HepG2 (cell line): ENCODE measurements around the gene AANAT. TPM values are rescaled to one million over a fixed set of nuclear protein-coding genes. Genes with fewer than 3 reads are reported as not detected.

ENCODE experiments used
- ATF4 ChIP-seq, 2 experiments: fragments of 450-650 bp in 1 of 2; sonication (generic) in 1 of 2; formaldehyde crosslinking; IDR thresholded peaks; 2 replicates each; pipeline versions ENCODE4 v1.5.0 to v1.8.0; 2020 to 2022; ENCODE audit warnings: mild to moderate bottlenecking in 1 of 2, missing genetic modification reagents in 1 of 2
- CREM ChIP-seq, 2 experiments: sonication (generic) in 1 of 2; formaldehyde crosslinking in 1 of 2; IDR thresholded peaks; 2 replicates each; pipeline versions ENCODE4 v1.4.0 to v1.6.1; 2016 to 2020; ENCODE audit warnings: antibody characterized with exemption in 1 of 2, mild to moderate bottlenecking in 1 of 2, missing genetic modification reagents in 1 of 2
- DPF2 ChIP-seq: sonication (generic); formaldehyde crosslinking; IDR thresholded peaks from 2 replicates; pipeline ENCODE4 v1.4.0; 2020; ENCODE audit warnings: mild to moderate bottlenecking, low read depth, missing genetic modification reagents, borderline replicate concordance
- DR1 ChIP-seq: sonication (generic); formaldehyde crosslinking; IDR thresholded peaks from 2 replicates; pipeline ENCODE4 v1.8.0; 2021; ENCODE audit warnings: mild to moderate bottlenecking, missing genetic modification reagents, inconsistent platforms
- ERF ChIP-seq: IDR thresholded peaks from 2 replicates; pipeline ENCODE4 v1.6.1; 2018; ENCODE audit warnings: missing biosample characterization, missing genetic modification reagents
- ESRRA ChIP-seq: sonication (generic); formaldehyde crosslinking; IDR thresholded peaks from 2 replicates; pipeline ENCODE4 v1.5.1; 2020; ENCODE audit warnings: mild to moderate bottlenecking, low read depth, missing genetic modification reagents
- HDAC6 ChIP-seq: fragments of 200-600 bp; sonication (generic); IDR thresholded peaks from 2 replicates; pipeline ENCODE4 v1.7.0; 2017; ENCODE audit warnings: mild to moderate bottlenecking, antibody characterized with exemption, low read length, low read depth
- HHEX ChIP-seq: IDR thresholded peaks from 2 replicates; pipeline ENCODE4 v1.6.1; 2016; ENCODE audit warnings: control low read depth
- HOXA3 ChIP-seq: sonication (generic); formaldehyde crosslinking; IDR thresholded peaks from 2 replicates; pipeline ENCODE4 v1.5.0; 2020; ENCODE audit warnings: missing genetic modification reagents
- HOXD1 ChIP-seq: sonication (generic); formaldehyde crosslinking; IDR thresholded peaks from 2 replicates; pipeline ENCODE4 v1.5.0; 2020; ENCODE audit warnings: missing genetic modification reagents
- KLF13 ChIP-seq: sonication (generic); formaldehyde crosslinking; IDR thresholded peaks from 2 replicates; pipeline ENCODE4 v1.4.0; 2020; ENCODE audit warnings: mild to moderate bottlenecking, missing genetic modification reagents
- MIER3 ChIP-seq: IDR thresholded peaks from 2 replicates; pipeline ENCODE4 v1.6.1; 2016; ENCODE audit warnings: missing compliant biosample characterization, borderline replicate concordance
- NCOR1 ChIP-seq: fragments of 200-600 bp; sonication (generic); IDR thresholded peaks from 2 replicates; pipeline ENCODE4 v1.7.0; 2017; ENCODE audit warnings: antibody characterized with exemption, low read length, borderline replicate concordance
- NFYC ChIP-seq: IDR thresholded peaks from 2 replicates; pipeline ENCODE4 v1.6.1; 2016; ENCODE audit warnings: missing genetic modification reagents, missing compliant biosample characterization
- POLR2A ChIP-seq, 2 experiments: IDR thresholded peaks; 2 replicates each; pipeline ENCODE4 v1.6.1; 2011; ENCODE audit warnings: low read depth in 2 of 2, low read length in 2 of 2, mild to moderate bottlenecking in 1 of 2, moderate library complexity in 1 of 2; ENCODE audit not compliant: insufficient read depth in 1 of 2
- PREB ChIP-seq: sonication (generic); formaldehyde crosslinking; IDR thresholded peaks from 2 replicates; pipeline ENCODE4 v1.4.0; 2020; ENCODE audit warnings: missing genetic modification reagents
- SP1 ChIP-seq, 2 experiments: fragments of 450-650 bp in 1 of 2; sonication (generic) in 1 of 2; formaldehyde crosslinking in 1 of 2; IDR thresholded peaks; 2 replicates each; pipeline versions ENCODE4 v1.4.0 to v1.6.1; 2016 to 2020; ENCODE audit warnings: missing genetic modification reagents in 1 of 2
- SRY ChIP-seq: sonication (generic); formaldehyde crosslinking; IDR thresholded peaks from 2 replicates; pipeline ENCODE4 v1.8.0; 2022; ENCODE audit warnings: mild to moderate bottlenecking, missing genetic modification reagents
- TRIM24 ChIP-seq: sonication (generic); formaldehyde crosslinking; IDR thresholded peaks from 2 replicates; pipeline ENCODE4 v1.8.0; 2022; ENCODE audit warnings: mild to moderate bottlenecking, missing genetic modification reagents
- ZBTB26 ChIP-seq: IDR thresholded peaks from 2 replicates; pipeline ENCODE4 v1.6.1; 2016; ENCODE audit warnings: missing compliant biosample characterization, missing genetic modification reagents, borderline replicate concordance
- ZFAT ChIP-seq: sonication (generic); formaldehyde crosslinking; conservative IDR thresholded peaks from 2 replicates; pipeline ENCODE4 v1.8.1; 2023; ENCODE audit warnings: missing genetic modification reagents, inconsistent platforms
- ZNF20 ChIP-seq: sonication (generic); formaldehyde crosslinking; IDR thresholded peaks from 2 replicates; pipeline ENCODE4 v1.4.0; 2020; ENCODE audit warnings: mild to moderate bottlenecking, moderate library complexity, missing genetic modification reagents
- ZNF337 ChIP-seq: sonication (generic); formaldehyde crosslinking; IDR thresholded peaks from 2 replicates; pipeline ENCODE4 v1.5.1; 2020; ENCODE audit warnings: missing genetic modification reagents, low read depth, mild to moderate bottlenecking, borderline replicate concordance
- ZNF841 ChIP-seq: sonication (generic); formaldehyde crosslinking; IDR thresholded peaks from 2 replicates; pipeline ENCODE4 v1.8.1; 2023; ENCODE audit warnings: missing genetic modification reagents, borderline replicate concordance
- ZSCAN30 ChIP-seq: sonication (generic); formaldehyde crosslinking; IDR thresholded peaks from 2 replicates; pipeline ENCODE4 v1.5.0; 2020; ENCODE audit warnings: mild to moderate bottlenecking, missing genetic modification reagents
- ZSCAN9 ChIP-seq: IDR thresholded peaks from 2 replicates; pipeline ENCODE4 v1.6.1; 2016; ENCODE audit warnings: borderline replicate concordance
- polyA plus RNA-seq, 8 experiments: library from polyadenylated mRNA; depleted of rRNA in 3 of 8; stranded (reverse) in 7 of 8; unstranded in 1 of 8; fragments of >200 nt; fragmentation: Illumina TruSeq in 4 of 8; extraction: Trizol in 4 of 8; gene quantifications; 2 replicates each; pipeline versions ENCODE4 v1.2.1 to v1.2.3, GENCODE V29; 2011 to 2016; ENCODE audit warnings: low read depth in 4 of 8, missing spikeins in 1 of 8, mixed read lengths in 1 of 8; ENCODE audit not compliant: insufficient read depth in 1 of 8
- total RNA-seq, 5 experiments: library from RNA; depleted of rRNA; stranded (reverse); fragments of >200 nt; fragmentation: Illumina TruSeq; extraction: Trizol; gene quantifications; 2 replicates each; pipeline ENCODE4 v1.2.3, GENCODE V29; 2016; ENCODE audit warnings: low read depth in 1 of 5
- TF ChIP-seq, protein P1 (sequence below): sonication (generic); formaldehyde crosslinking; IDR thresholded peaks from 2 replicates; pipeline ENCODE4 v1.5.1; 2020; ENCODE audit warnings: missing genetic modification reagents, mild to moderate bottlenecking, borderline replicate concordance

AANAT gene
- total and polyA plus RNA-seq, 2 of the 13 experiments (the other 11 are each of a cell fraction or from before 2014, with no cell fraction given) = 0.07 TPM; not detected in 1

DNA sequence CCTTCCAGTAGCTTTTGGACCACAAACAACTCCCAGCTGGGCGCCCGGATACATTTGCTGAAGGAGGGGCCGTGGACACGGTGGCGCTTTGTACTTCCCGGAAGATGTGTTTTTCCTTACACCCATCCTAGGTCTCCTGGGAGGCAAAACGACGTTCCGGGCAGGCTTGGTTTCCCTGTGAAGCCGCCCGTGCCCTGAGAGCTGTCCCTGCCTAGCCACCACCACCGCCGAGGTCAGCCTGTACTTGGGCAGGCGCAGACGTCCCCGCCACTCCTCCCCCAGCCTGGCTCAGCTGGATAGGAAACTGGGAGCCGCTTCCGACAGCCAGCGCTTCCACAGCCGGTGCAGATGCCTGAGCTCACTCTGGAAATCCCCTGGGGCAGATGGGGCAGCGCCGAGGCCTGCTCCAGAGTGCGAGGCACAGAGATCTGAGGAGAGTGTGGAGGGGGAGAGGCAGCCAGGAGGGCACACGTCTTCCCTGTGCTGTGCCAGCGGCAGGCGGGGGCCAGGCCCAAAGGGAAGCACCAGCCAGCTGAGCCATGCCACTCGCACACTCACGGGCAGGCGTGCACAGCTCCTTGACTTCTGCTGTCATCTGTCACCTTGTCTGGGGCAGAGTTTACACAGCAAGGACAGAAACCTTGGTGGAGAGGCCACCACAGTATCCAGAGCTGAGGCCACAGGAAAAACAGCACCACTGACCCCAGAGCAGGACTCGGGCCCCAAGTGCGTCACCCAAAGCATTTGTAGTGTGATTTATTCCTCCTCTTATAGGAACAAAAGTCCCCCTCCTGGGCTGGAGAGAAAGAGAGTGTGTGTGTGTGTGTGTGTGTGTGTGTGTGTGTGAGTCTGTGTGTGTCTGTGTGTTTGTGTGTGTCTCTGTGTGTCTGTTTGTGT is 30.8 kb downstream of the AANAT start (continued):
- TF ChIP-seq PREB (CRISPR knock-in tag) = 0 out of 2 replicates have a peak, but pooled peaks have one; percentile 76
- TF ChIP-seq DPF2 (CRISPR knock-in tag) = no peak; the same call in 1 of the 2 replicates
- peak; percentile 38; the same call in 1 of the 2 replicates for TF ChIP-seq NCOR1
- TF ChIP-seq TRIM24 (CRISPR knock-in tag) = no peak
- TF ChIP-seq ZBTB26 = peak; percentile 78
- TF ChIP-seq, protein P1, sequence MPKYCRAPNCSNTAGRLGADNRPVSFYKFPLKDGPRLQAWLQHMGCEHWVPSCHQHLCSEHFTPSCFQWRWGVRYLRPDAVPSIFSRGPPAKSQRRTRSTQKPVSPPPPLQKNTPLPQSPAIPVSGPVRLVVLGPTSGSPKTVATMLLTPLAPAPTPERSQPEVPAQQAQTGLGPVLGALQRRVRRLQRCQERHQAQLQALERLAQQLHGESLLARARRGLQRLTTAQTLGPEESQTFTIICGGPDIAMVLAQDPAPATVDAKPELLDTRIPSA = 0 out of 2 replicates have a peak, but pooled peaks have one; percentile 48
- TF ChIP-seq ZNF841 (CRISPR knock-in tag) = no peak
- no peak for TF ChIP-seq NFYC (CRISPR knock-in tag)
- no peak for TF ChIP-seq HOXD1 (CRISPR knock-in tag)
- TF ChIP-seq SRY (CRISPR knock-in tag) = peak; percentile 85
- no peak for TF ChIP-seq ZNF337
- no peak for TF ChIP-seq ATF4 (CRISPR knock-in tag; IDR thresholded peaks at IDR 0.05)
- TF ChIP-seq SP1 (IDR thresholded peaks at IDR 0.05) = no peak
- 0 out of 2 replicates have a peak, but pooled peaks have one; percentile 26 for TF ChIP-seq SP1 (CRISPR knock-in tag; IDR thresholded peaks at IDR 0.05)
- TF ChIP-seq ERF (CRISPR knock-in tag) = peak; percentile 68; the same call in 1 of the 2 replicates
- TF ChIP-seq KLF13 = 0 out of 2 replicates have a peak, but pooled peaks have one; percentile 37
- TF ChIP-seq ZSCAN9 = no peak
- TF ChIP-seq HDAC6 = no peak
- TF ChIP-seq CREM (IDR thresholded peaks at IDR 0.05) = no peak; the same call in 1 of the 2 replicates
- TF ChIP-seq CREM (CRISPR knock-in tag; IDR thresholded peaks at IDR 0.05) = no peak
- peak; percentile 54; the same call in 1 of the 2 replicates for TF ChIP-seq DR1 (CRISPR knock-in tag)
- TF ChIP-seq HOXA3 (CRISPR knock-in tag) = peak; percentile 33; the same call in 1 of the 2 replicates
- TF ChIP-seq MIER3 = peak; percentile 37; the same call in 1 of the 2 replicates
- TF ChIP-seq ZNF20 = no peak
- no peak for TF ChIP-seq ZFAT
- no peak for TF ChIP-seq HHEX (CRISPR knock-in tag)
- peak; percentile 94 for TF ChIP-seq ESRRA
- peak; percentile 50 to 73; a peak in 3 of 4 replicates for TF ChIP-seq POLR2A (IDR thresholded peaks at IDR 0.05; ENCODE audit: insufficient read depth in 1 of 2, low read depth in 2 of 2, low read length in 2 of 2)
- TF ChIP-seq ZSCAN30 = no peak
